SW 1271 (cell line): ENCODE data around the gene MED26.

Experiments used
- DNase-seq, 2 experiments: peaks; one replicate each; lab custom pipeline; 2025; lab: John Stamatoyannopoulos, UW

The MED26 gene

GRCh38 chr19:16540948-16541347 lies 87.1 kb downstream of the MED26 start:
- no peak for DNase-seq

GRCh38 chr19:16537111-16537510 lies 90.9 kb downstream of the MED26 start:
- DNase-seq: no peak

GRCh38 chr19:16536130-16536529 lies 91.9 kb downstream of the MED26 start:
- DNase-seq: no peak

- DNase-seq: no peak
These were observed 92.6 kb downstream of the MED26 start for GRCh38 chr19:16535381-16535780.

- no peak for DNase-seq
These were observed 95.4 kb downstream of the MED26 start for GRCh38 chr19:16532440-16533234.

- no peak for DNase-seq
These were observed 96.7 kb downstream of the MED26 start for GRCh38 chr19:16531380-16531669.

GRCh38 chr19:16530540-16531379 lies 97.2 kb downstream of the MED26 start:
- no peak for DNase-seq

- no peak for DNase-seq
These were observed 98.4 kb downstream of the MED26 start for GRCh38 chr19:16529466-16530144.

- DNase-seq: no peak
These were observed 100.0 kb downstream of the MED26 start for GRCh38 chr19:16527971-16528521.

GRCh38 chr19:16527334-16527935 lies 100.6 kb downstream of the MED26 start:
- DNase-seq: no peak

GRCh38 chr19:16525751-16526481 lies 102.1 kb downstream of the MED26 start:
- DNase-seq: no peak

- no peak for DNase-seq
These were observed 102.8 kb downstream of the MED26 start for GRCh38 chr19:16524991-16525734.
